Measurements from ENCODE around the gene S100A3.
"Not testable (repeated sequence)": the region's sequence is repeated elsewhere in the genome, so short reads cannot be mapped to it uniquely, and the experiment has no call there.

Gene S100A3

GRCh38 chr1:153534925-153535241 lies 14.2 kb downstream of the S100A3 start:
- no peak for DNase-seq (ENCODE audit: low read depth)

GRCh38 chr1:153534226-153534924 lies 14.7 kb downstream of the S100A3 start:
- no peak for DNase-seq (ENCODE audit: low read depth)

- no peak for DNase-seq (ENCODE audit: low read depth)
These were observed 15.3 kb downstream of the S100A3 start for GRCh38 chr1:153533689-153534201.

GRCh38 chr1:153532769-153533599 lies 16.1 kb downstream of the S100A3 start:
- no peak for DNase-seq (ENCODE audit: low read depth)

- no peak for DNase-seq (ENCODE audit: low read depth)
These were observed 16.9 kb downstream of the S100A3 start for GRCh38 chr1:153532181-153532580.

- DNase-seq (ENCODE audit: low read depth), result no peak
These were observed 17.4 kb downstream of the S100A3 start for GRCh38 chr1:153531638-153532037.

GRCh38 chr1:153527683-153528040 lies 21.4 kb downstream of the S100A3 start:
- no peak for DNase-seq (ENCODE audit: low read depth)

GRCh38 chr1:153527023-153527682 lies 21.9 kb downstream of the S100A3 start:
- no peak for DNase-seq (ENCODE audit: low read depth)

GRCh38 chr1:153526132-153526543 lies 22.9 kb downstream of the S100A3 start:
- no peak for DNase-seq (ENCODE audit: low read depth)

DNA sequence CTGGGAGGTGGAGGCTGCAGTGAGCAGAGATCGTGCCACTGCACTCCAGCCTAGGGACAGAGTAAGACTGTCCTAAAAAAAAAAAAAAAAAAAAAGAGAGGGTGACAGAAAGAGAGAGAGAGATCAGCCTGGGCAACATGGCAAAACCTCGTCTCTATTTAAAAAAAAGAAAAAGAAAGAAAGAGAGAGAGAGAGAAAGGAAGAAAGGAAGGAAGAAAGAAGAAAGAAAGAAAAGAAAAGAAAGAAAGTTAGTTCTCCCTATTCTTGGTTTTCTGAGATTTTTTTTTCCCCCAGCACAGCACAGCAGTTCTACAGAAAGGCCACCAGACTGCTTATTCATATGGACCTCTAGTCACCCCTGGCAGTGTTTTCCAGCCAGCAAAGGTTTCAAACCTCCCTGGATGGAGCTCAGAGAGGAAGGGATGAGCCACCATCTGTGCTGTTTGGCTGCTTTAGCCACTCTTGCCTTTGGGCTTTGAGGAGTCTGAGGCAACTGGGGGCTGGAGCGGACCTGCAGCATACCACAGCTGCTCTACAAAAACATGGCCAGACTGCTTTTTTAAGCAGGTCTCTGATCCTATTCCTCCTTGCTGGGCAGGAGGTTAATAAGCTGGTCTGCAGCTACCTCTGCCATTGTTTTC lies 23.9 kb downstream of the S100A3 start:
- DNase-seq (ENCODE audit: low read depth), result no peak

GRCh38 chr1:153522353-153523048 lies 26.6 kb downstream of the S100A3 start:
- DNase-seq (ENCODE audit: low read depth), result not testable (repeated sequence)

DNA sequence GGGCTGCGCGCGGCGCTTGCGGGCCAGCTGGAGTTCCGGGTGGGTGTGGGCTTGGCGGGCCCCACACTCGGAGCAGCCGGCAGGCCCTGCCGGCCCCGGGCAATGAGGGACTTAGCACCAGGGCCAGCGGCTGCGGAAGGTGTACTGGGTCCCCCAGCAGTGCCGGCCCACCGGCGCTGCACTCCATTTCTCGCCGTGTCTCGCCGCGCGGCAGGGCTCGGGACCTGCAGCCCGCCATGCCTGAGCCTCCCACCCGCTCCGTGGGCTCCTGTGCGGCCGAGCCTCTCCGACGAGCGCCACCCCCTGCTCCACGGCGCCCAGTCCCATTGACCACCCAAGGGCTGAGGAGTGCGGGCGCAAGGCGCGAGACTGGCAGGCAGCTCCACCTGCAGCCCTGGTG lies 27.2 kb downstream of the S100A3 start:
- DNase-seq (ENCODE audit: low read depth), result not testable (repeated sequence)

DNA sequence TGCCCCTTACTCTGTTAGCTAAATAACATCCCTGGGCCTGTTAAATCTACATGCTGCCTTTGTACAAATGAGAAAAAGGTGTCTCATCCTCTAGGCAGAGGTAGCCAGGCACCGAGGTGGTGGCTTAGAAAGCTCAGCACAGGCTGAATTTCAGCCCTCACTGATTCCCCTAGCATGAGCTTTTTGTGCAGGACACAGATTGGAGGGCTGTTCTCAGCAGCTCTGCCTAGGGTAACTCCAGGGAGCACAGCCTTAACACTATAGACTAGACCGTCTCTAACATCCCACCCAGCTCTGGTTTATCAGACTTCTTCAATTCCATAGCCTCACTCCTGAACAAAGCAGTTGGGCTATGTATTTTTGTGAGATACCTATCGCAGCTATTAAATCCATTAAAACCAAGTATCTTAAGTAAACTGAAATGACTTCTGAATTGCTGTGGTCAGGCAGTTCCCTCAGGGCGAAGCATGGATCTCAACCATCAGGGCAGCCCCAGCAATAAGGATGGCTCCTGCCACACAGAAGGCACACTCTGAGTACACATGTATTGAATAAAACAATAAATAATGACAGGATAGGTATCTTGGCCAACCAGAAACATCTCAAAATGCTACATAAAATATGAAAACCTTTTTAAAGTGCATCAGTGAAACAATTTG lies 28.1 kb downstream of the S100A3 start:
- DNase-seq (ENCODE audit: low read depth), result no peak

DNA sequence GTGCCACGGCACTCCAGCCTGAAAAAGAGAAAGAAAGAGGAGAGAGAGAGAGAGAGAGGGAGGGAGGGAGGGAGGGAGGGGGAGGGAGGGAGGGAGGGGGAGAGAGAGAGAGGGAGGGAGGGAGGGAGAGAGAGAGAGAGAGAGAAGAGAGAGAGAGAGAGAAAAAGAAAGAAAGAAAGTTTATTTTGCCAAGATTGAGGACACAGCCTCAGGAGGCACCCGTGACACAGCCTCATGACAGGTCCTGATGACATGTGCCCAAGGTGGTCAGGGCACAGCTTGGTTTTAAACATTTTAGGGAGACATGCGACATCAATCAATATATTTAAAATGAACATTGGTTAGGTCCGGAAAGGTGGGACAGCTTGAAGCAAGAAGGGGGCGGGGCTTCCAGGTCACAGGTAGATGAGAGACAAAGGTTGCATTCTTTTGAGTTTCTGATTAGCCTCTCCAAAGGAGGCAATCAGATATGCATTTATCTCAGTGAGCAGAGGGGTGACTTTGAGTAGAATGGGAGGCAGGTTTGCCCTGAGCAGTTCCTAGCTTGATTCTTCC lies 28.8 kb downstream of the S100A3 start:
- not testable (repeated sequence) for DNase-seq (ENCODE audit: low read depth)

DNA sequence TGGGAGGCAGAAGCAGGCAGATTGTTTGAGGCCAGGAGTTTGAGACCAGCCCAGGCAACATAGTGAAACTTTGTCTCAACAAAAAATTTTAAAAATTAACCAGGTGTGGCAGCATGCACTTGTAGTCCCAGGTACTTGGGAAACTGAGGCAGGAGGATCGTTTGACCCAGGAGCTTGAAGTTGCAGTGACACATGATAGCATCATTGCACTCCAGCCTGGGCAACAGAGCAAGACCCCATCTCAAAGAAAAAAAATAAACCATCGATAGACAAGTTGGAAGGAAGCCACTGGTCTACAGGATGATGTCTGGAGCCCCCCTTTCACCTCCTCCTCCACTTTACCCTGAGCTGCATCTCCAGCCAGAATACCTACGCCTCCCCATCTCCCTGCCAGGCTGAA lies 29.8 kb downstream of the S100A3 start:
- DNase-seq (ENCODE audit: low read depth), result no peak

- DNase-seq (ENCODE audit: low read depth), result peak; percentile 25
These were observed 33.3 kb downstream of the S100A3 start for GRCh38 chr1:153515504-153516394.

GRCh38 chr1:153513666-153514065 lies 35.4 kb downstream of the S100A3 start:
- DNase-seq (ENCODE audit: low read depth), result no peak

DNA sequence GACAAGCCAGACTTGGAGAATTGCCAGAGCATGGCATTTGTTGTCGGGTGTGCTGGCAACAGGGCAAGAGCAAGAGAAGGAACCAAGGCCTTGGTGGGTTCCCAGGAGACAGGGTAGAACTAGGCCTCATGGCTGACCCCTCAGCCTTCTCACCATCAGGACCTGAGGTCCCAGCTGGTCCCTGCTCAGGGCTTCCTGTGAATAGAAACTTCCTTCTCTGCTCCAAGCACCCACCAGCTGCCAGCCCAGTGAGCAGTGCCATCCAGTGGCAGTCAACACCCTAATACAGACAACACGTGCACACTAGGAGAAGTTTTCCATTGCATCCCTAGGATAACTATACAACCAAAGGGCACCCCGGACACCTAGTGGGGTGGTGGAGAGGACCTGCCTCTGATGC lies 36.0 kb downstream of the S100A3 start:
- DNase-seq (ENCODE audit: low read depth), result no peak

DNA sequence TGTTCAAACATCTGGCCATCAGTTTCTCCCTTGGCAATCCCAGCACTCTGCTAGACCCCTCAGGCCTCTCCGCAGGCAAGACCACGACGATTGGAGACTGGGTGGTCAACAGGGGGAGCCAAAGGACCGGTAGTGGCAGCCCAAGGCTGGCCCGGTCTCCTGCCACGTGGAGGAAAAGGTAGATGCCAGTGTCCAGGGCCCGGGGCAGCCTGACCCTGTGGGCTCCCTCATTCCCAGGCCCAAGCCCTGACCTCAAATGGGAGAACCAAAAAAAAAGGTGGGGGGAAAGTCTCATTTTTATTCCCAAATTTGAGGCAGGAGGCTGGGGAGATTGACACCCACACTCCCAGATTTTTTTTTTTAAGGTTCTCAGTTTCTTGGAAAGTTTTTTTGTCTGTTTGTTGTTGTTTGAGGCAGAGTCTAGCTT lies 38.1 kb downstream of the S100A3 start:
- DNase-seq (ENCODE audit: low read depth), result peak; percentile 69

All from CMK (cell line).